ENCODE results near the gene ACTN2.

- no peak for TF ChIP-seq CTCF (IDR thresholded peaks at IDR 0.05; ENCODE audit: low read depth, low read length, poor library complexity, severe bottlenecking)
- TF ChIP-seq EZH2phosphoT487 (IDR thresholded peaks at IDR 0.05; ENCODE audit: borderline replicate concordance, low read length) = no peak
Observed at GRCh38 chr1:236645016-236645680, 41.2 kb upstream of the ACTN2 start.
